ENCODE measurements around the gene RYR3. TPM values are rescaled to one million over a fixed set of nuclear protein-coding genes. Genes with fewer than 3 reads are reported as not detected.

RYR3 gene
- total RNA-seq, 2 experiments from 2014 or later = 0.06 to 0.32 TPM

- ChIA-PET POLR2A (interaction anchor here (1.0 kb wide), 1 partner anchor 45 kb away, joined by 3 read pairs; no protein-coding TSS in a partner anchor), CTCF (ENCODE audit: unreplicated experiment) (no interaction called here)
- no peaks in the 10 kb centered on the region for H4K20me1 ChIP-seq (ENCODE audit: insufficient read depth, low read length)
- no peak overlapping the region for H3K4me2 ChIP-seq (ENCODE audit: low read length)
- no peaks in the 10 kb centered on the region for H3K9me2 ChIP-seq (ENCODE audit: insufficient read depth, low read length)
- intact Hi-C loops (cut with micrococcal nuclease; ENCODE audit: unreplicated experiment) = loop anchor here (5.0 kb wide), 1 partner anchor 154 kb away; no protein-coding TSS in a partner anchor
- no peak overlapping the region for H3K4me3 ChIP-seq (ENCODE audit: low read depth, low read length, poor library complexity, severe bottlenecking)
- no peak overlapping the region for H2AFZ ChIP-seq (ENCODE audit: low read length)
- H3K36me3 ChIP-seq (ENCODE audit: insufficient read depth, low read length) = no peaks in the 10 kb centered on the region
- DNase-seq (ENCODE audit: low spot score) = no peak
- H3K4me1 ChIP-seq (ENCODE audit: insufficient read depth, low read length, poor library complexity, severe bottlenecking) = no peaks in the 10 kb centered on the region
- H3K79me2 ChIP-seq (ENCODE audit: insufficient read depth, low read depth, low read length) = no peaks in the 10 kb centered on the region
- no peak for TF ChIP-seq EZH2phosphoT487 (IDR thresholded peaks at IDR 0.05; ENCODE audit: borderline replicate concordance, low read depth, low read length)
- no peak overlapping the region for H3K27ac ChIP-seq (ENCODE audit: low read depth, low read length, poor library complexity, severe bottlenecking)
- BruUV-seq (replicated peaks) = no TSS peak
- H3K9me3 ChIP-seq (ENCODE audit: low read length) = no peaks in the 10 kb centered on the region
Observed at GRCh38 chr15:33445984-33446383, 135.2 kb downstream of the RYR3 start.

GRCh38 chr15:33448151-33448550 lies 137.4 kb downstream of the RYR3 start:
- no TSS peak for BruUV-seq (replicated peaks)
- TF ChIP-seq EZH2phosphoT487 (IDR thresholded peaks at IDR 0.05; ENCODE audit: borderline replicate concordance, low read depth, low read length) (no peak), CTCF (conservative IDR thresholded peaks at IDR 0.05; ENCODE audit: low read length) (no peak)

GRCh38 chr15:33448961-33449606 lies 138.3 kb downstream of the RYR3 start:
- Histone ChIP-seq H3K36me3 (ENCODE audit: insufficient read depth, low read length) (no peaks in the 10 kb centered on the region), H3K9me3 (ENCODE audit: low read length) (no peaks in the 10 kb centered on the region), H3K9me2 (ENCODE audit: insufficient read depth, low read length) (no peaks in the 10 kb centered on the region), H3K4me1 (ENCODE audit: insufficient read depth, low read length, poor library complexity, severe bottlenecking) (no peaks in the 10 kb centered on the region), H4K20me1 (ENCODE audit: insufficient read depth, low read length) (no peaks in the 10 kb centered on the region), H3K27ac (ENCODE audit: low read depth, low read length, poor library complexity, severe bottlenecking) (no peak overlapping the region), H3K4me2 (ENCODE audit: low read length) (no peak overlapping the region), H3K79me2 (ENCODE audit: insufficient read depth, low read depth, low read length) (no peaks in the 10 kb centered on the region), H3K4me3 (ENCODE audit: low read depth, low read length, poor library complexity, severe bottlenecking) (no peak overlapping the region), H2AFZ (ENCODE audit: low read length) (no peak overlapping the region)
- intact Hi-C loops (cut with micrococcal nuclease; ENCODE audit: unreplicated experiment) = loop anchor here (5.0 kb wide), 1 partner anchor 157 kb away; no protein-coding TSS in a partner anchor
- POLR2A ChIA-PET = no interaction called here
- DNase-seq (ENCODE audit: low spot score) = no peak
- no peak for TF ChIP-seq EZH2phosphoT487 (IDR thresholded peaks at IDR 0.05; ENCODE audit: borderline replicate concordance, low read depth, low read length)
- TF ChIP-seq CTCF (conservative IDR thresholded peaks at IDR 0.05; ENCODE audit: low read length) = no peak
- BruUV-seq (replicated peaks) = no TSS peak
- CTCF ChIA-PET (ENCODE audit: unreplicated experiment) = no interaction called here

More at GRCh38 chr15:33448151-33448550, 137.4 kb downstream of the RYR3 start:
- ChIA-PET CTCF (ENCODE audit: unreplicated experiment) (no interaction called here), POLR2A (no interaction called here)
- no peak overlapping the region for H3K4me2 ChIP-seq (ENCODE audit: low read length)
- H2AFZ ChIP-seq (ENCODE audit: low read length) = no peak overlapping the region
- H3K79me2 ChIP-seq (ENCODE audit: insufficient read depth, low read depth, low read length) = no peaks in the 10 kb centered on the region
- H3K27ac ChIP-seq (ENCODE audit: low read depth, low read length, poor library complexity, severe bottlenecking) = no peak overlapping the region
- no peaks in the 10 kb centered on the region for H3K36me3 ChIP-seq (ENCODE audit: insufficient read depth, low read length)
- no peaks in the 10 kb centered on the region for H4K20me1 ChIP-seq (ENCODE audit: insufficient read depth, low read length)
- no peak overlapping the region for H3K4me3 ChIP-seq (ENCODE audit: low read depth, low read length, poor library complexity, severe bottlenecking)
- no peaks in the 10 kb centered on the region for H3K9me3 ChIP-seq (ENCODE audit: low read length)
- intact Hi-C loops (cut with micrococcal nuclease; ENCODE audit: unreplicated experiment) = loop anchor here (5.0 kb wide), 1 partner anchor 156 kb away; no protein-coding TSS in a partner anchor
- DNase-seq (ENCODE audit: low spot score) = no peak
- no peaks in the 10 kb centered on the region for H3K9me2 ChIP-seq (ENCODE audit: insufficient read depth, low read length)
- H3K4me1 ChIP-seq (ENCODE audit: insufficient read depth, low read length, poor library complexity, severe bottlenecking) = no peaks in the 10 kb centered on the region

Measured in OCI-LY7 (cell line).